ENCODE measurements around the gene FLNB.

- no peak for TF ChIP-seq CTCF (conservative IDR thresholded peaks at IDR 0.05)
- TF ChIP-seq ZFX (IDR thresholded peaks at IDR 0.05) = no peak
These were observed 101.5 kb downstream of the FLNB start for GRCh38 chr3:58109752-58110151.
